HCT116 (cell line): ENCODE results near the gene EFNB2. TPM values are rescaled to one million over a fixed set of nuclear protein-coding genes. Genes with fewer than 3 reads are reported as not detected.

Experiments used
- ATAC-seq: fragments of 200-7000 bp; cut with Tn5 transposase; 2 replicates; pipeline ENCODE4 v1.9.1; 2020; ENCODE audit warnings: mild to moderate bottlenecking, moderate library complexity
- BruUV-seq: library from RNA; stranded (reverse); fragments of 400-500 nt; replicated peaks from 2 replicates; lab custom pipeline; 2021; lab: Mats Ljungman, UMichigan
- CTCF ChIA-PET: fragments of 300-600 bp; sonication (Branson Sonifier 250); formaldehyde crosslinking; loops from one replicate; lab custom pipeline; 2021; ENCODE audit warnings: antibody characterized with exemption; lab: Charles Lee
- POLR2A ChIA-PET: fragments of 300-600, 350-600 bp; sonication (Branson Sonifier 250); formaldehyde crosslinking; loops from one replicate; lab custom pipeline; 2021; ENCODE audit warnings: antibody characterized with exemption; lab: Charles Lee
- RAD21 ChIA-PET, 2 experiments: fragments of 300-600 bp; sonication (Branson Sonifier 250); formaldehyde crosslinking; loops; one replicate each; lab custom pipeline; 2023; ENCODE audit warnings: low total read pairs in 2 of 2; ENCODE audit not compliant: uncharacterized antibody in 2 of 2, unreplicated experiment in 2 of 2, low non-redundant PET in 1 of 2; lab: Charles Lee
- DNase-seq: peaks from one replicate; pipeline ENCODE4 v3.0.0-alpha.2; 2010; ENCODE audit warnings: low read depth, low spot score
- H2AFZ ChIP-seq: fragments of 200-600 bp; shearing (Covaris generic), sonication (generic); 2 replicates; pipeline ENCODE4 v1.6.1; 2017; ENCODE audit warnings: low read depth, mixed run types, mixed read lengths, antibody characterized with exemption, low read length; ENCODE audit not compliant: poor library complexity, severe bottlenecking
- H3K27ac ChIP-seq: 2 replicates; pipeline ENCODE4 v1.5.1; 2012; ENCODE audit warnings: low read depth, low read length
- H3K27me3 ChIP-seq: fragments of 200-600 bp; sonication (generic); 2 replicates; pipeline ENCODE4 v1.6.1; 2016; ENCODE audit warnings: mixed run types, low read length, mixed read lengths; ENCODE audit not compliant: insufficient read depth
- H3K36me3 ChIP-seq, 2 experiments: fragments of 200-500 bp in 1 of 2; fragments of 200-600 bp in 1 of 2; sonication (Bioruptor generic) in 1 of 2; sonication (generic) in 1 of 2; 2 replicates each; pipeline versions ENCODE4 v1.5.1 to v1.6.1; 2014 to 2016; ENCODE audit warnings: low read length in 2 of 2, inconsistent platforms in 1 of 2, mixed read lengths in 1 of 2, mixed run types in 1 of 2; ENCODE audit not compliant: insufficient read depth in 2 of 2, control insufficient read depth in 1 of 2
- H3K4me1 ChIP-seq, 2 experiments: fragments of 200-600 bp in 1 of 2; sonication (generic) in 1 of 2; 2 replicates each; pipeline versions ENCODE4 v1.5.1 to v1.6.1; 2012 to 2017; ENCODE audit warnings: low read length in 2 of 2, inconsistent platforms in 1 of 2, mild to moderate bottlenecking in 1 of 2, mixed read lengths in 1 of 2, mixed run types in 1 of 2, moderate library complexity in 1 of 2; ENCODE audit not compliant: insufficient read depth in 2 of 2, control insufficient read depth in 1 of 2
- H3K4me2 ChIP-seq: fragments of 200-600 bp; sonication (generic); 2 replicates; pipeline ENCODE4 v1.6.1; 2017; ENCODE audit warnings: mixed run types, low read length, mixed read lengths
- H3K4me3 ChIP-seq, 2 experiments: fragments of 200-600 bp in 1 of 2; sonication (generic) in 1 of 2; replicated peaks in 1 of 2; 2 replicates each; pipeline ENCODE4 v1.5.1; 2011 to 2016; ENCODE audit warnings: low read length in 2 of 2, control low read depth in 1 of 2, low read depth in 1 of 2, mild to moderate bottlenecking in 1 of 2, mixed read lengths in 1 of 2, mixed run types in 1 of 2
- H3K79me2 ChIP-seq: fragments of 200-600 bp; sonication (generic); 2 replicates; pipeline ENCODE4 v1.6.1; 2017; ENCODE audit warnings: mild to moderate bottlenecking, mixed run types, low read length, moderate library complexity, mixed read lengths; ENCODE audit not compliant: insufficient read depth
- H3K9ac ChIP-seq: fragments of 200-600 bp; sonication (generic); 2 replicates; pipeline ENCODE4 v1.6.1; 2016; ENCODE audit warnings: low read length, mixed read lengths
- H3K9me2 ChIP-seq: fragments of 200-600 bp; sonication (generic), shearing (Covaris generic); 2 replicates; pipeline ENCODE4 v1.6.1; 2017; ENCODE audit warnings: mixed run types, mild to moderate bottlenecking, moderate library complexity; ENCODE audit not compliant: insufficient read depth
- H3K9me3 ChIP-seq, 2 experiments: fragments of 200-500 bp in 1 of 2; fragments of 200-600 bp in 1 of 2; sonication (Bioruptor generic) in 1 of 2; sonication (generic) in 1 of 2; 2 replicates each; pipeline ENCODE4 v1.6.1; 2014 to 2017; ENCODE audit warnings: low read length in 2 of 2, mixed read lengths in 2 of 2, inconsistent platforms in 1 of 2, low read depth in 1 of 2, mild to moderate bottlenecking in 1 of 2, mixed run types in 1 of 2, moderate library complexity in 1 of 2; ENCODE audit not compliant: control insufficient read depth in 1 of 2, insufficient read depth in 1 of 2
- H4K20me1 ChIP-seq: fragments of 200-600 bp; sonication (generic), shearing (Covaris generic); 2 replicates; pipeline ENCODE4 v1.6.1; 2017; ENCODE audit warnings: mixed run types, mild to moderate bottlenecking, moderate library complexity; ENCODE audit not compliant: insufficient read depth
- CBX3 ChIP-seq: IDR thresholded peaks from 2 replicates; pipeline ENCODE4 v1.6.1; 2012; ENCODE audit warnings: low read depth
- CTCF ChIP-seq, 3 experiments: fragments of 200-600 bp in 1 of 3; sonication (generic) in 1 of 3; IDR thresholded peaks in 2 of 3; conservative IDR thresholded peaks in 1 of 3; 2 replicates each; pipeline ENCODE4 v1.5.1; 2012 to 2017; ENCODE audit warnings: low read depth in 2 of 3, low read length in 2 of 3, antibody characterized with exemption in 1 of 3, borderline replicate concordance in 1 of 3, control low read depth in 1 of 3, mild to moderate bottlenecking in 1 of 3, mixed read lengths in 1 of 3, mixed run types in 1 of 3, moderate library complexity in 1 of 3; ENCODE audit not compliant: insufficient read depth in 1 of 3
- EGR1 ChIP-seq: IDR thresholded peaks from 2 replicates; pipeline ENCODE4 v1.6.1; 2012; ENCODE audit warnings: low read depth
- EZH2 ChIP-seq: fragments of 200-600 bp; sonication (generic); IDR thresholded peaks from 2 replicates; pipeline ENCODE4 v1.6.1; 2017; ENCODE audit warnings: antibody characterized with exemption, mixed run types
- EZH2phosphoT487 ChIP-seq: fragments of 200-600 bp; IDR thresholded peaks from 2 replicates; pipeline ENCODE4 v1.6.1; 2018; ENCODE audit warnings: antibody characterized with exemption, borderline replicate concordance
- MAX ChIP-seq: IDR thresholded peaks from 2 replicates; pipeline ENCODE4 v1.6.1; 2012
- RAD21 ChIP-seq: IDR thresholded peaks from 2 replicates; pipeline ENCODE4 v1.6.1; 2012; ENCODE audit warnings: low read depth, mild to moderate bottlenecking
- REST ChIP-seq: IDR thresholded peaks from 2 replicates; pipeline ENCODE4 v1.6.1; 2012; ENCODE audit warnings: low read depth
- SIN3A ChIP-seq: IDR thresholded peaks from 2 replicates; pipeline ENCODE4 v1.6.1; 2012; ENCODE audit warnings: low read depth
- SP1 ChIP-seq: IDR thresholded peaks from 2 replicates; pipeline ENCODE4 v1.6.1; 2012; ENCODE audit warnings: low read depth
- SRF ChIP-seq: IDR thresholded peaks from 2 replicates; pipeline ENCODE4 v1.6.1; 2012; ENCODE audit warnings: low read depth
- TCF7L2 ChIP-seq: IDR thresholded peaks from 2 replicates; pipeline ENCODE4 v1.7.0; 2011; ENCODE audit warnings: borderline replicate concordance, inconsistent platforms; ENCODE audit not compliant: insufficient read depth, insufficient read length; ENCODE audit errors: extremely low read depth
- YY1 ChIP-seq: IDR thresholded peaks from 2 replicates; pipeline ENCODE4 v1.6.1; 2011; ENCODE audit warnings: low read length, low read depth, moderate library complexity, mild to moderate bottlenecking; ENCODE audit not compliant: insufficient replicate concordance; ENCODE audit errors: extremely low read depth
- ZBTB33 ChIP-seq: IDR thresholded peaks from 2 replicates; pipeline ENCODE4 v1.6.1; 2011; ENCODE audit warnings: mild to moderate bottlenecking, low read length, moderate library complexity; ENCODE audit not compliant: insufficient replicate concordance; ENCODE audit errors: extremely low read depth
- ZFX ChIP-seq: fragments of 450-650 bp; IDR thresholded peaks from 2 replicates; pipeline ENCODE4 v1.6.1; 2017
- ZNF274 ChIP-seq: fragments of 200-500 bp; sonication (Bioruptor generic); IDR thresholded peaks from 2 replicates; pipeline ENCODE4 v1.6.1; 2014; ENCODE audit warnings: mild to moderate bottlenecking, low read depth, low read length, inconsistent platforms
- intact Hi-C: fragments of 100-400 bp; cut with micrococcal nuclease; formaldehyde crosslinking; loops from 2 replicates; pipeline ENCODE4 v1.10.0; 2022
- total RNA-seq: library from RNA; stranded (reverse); gene quantifications from one replicate; pipeline ENCODE4 v1.2.1, GENCODE V29; 2021; ENCODE audit not compliant: unreplicated experiment

EFNB2 gene
- total RNA-seq, 1 experiment from 2014 or later = 30.9 TPM

GRCh38 chr13:106522112-106522705 lies 13.3 kb downstream of the EFNB2 start:
- Histone ChIP-seq H3K79me2 (peaks cover 100% of the 10 kb centered on the region), H4K20me1 (peaks cover 12% of the 10 kb centered on the region; the same call in 1 of the 2 replicates), H3K9me3 (no peaks in the 10 kb centered on the region), H3K27ac (no peak overlapping the region), H2AFZ (no peak overlapping the region), H3K4me1 (peaks cover 13 to 24% of the 10 kb centered on the region in 2 experiments), H3K27me3 (no peaks in the 10 kb centered on the region), H3K9ac (no peak overlapping the region), H3K4me2 (no peak overlapping the region), H3K9me2 (no peaks in the 10 kb centered on the region), H3K36me3 (no peaks in the 10 kb centered on the region; a peak in 1 of 4 replicates), H3K4me3 (no peak overlapping the region)
- DNase-seq (no peak), ATAC-seq (no peak)
- BruUV-seq = no TSS peak
- ChIA-PET CTCF (no interaction called here), POLR2A (no interaction called here), RAD21 (no interaction called here)
- TF ChIP-seq EZH2phosphoT487 (no peak), EGR1 (no peak), YY1 (no peak), EZH2 (no peak), SIN3A (no peak), RAD21 (no peak), MAX (no peak), ZNF274 (no peak), TCF7L2 (no peak), CBX3 (no peak), SP1 (no peak), CTCF (IDR thresholded peaks at IDR 0.05 in 2 of 3, conservative IDR thresholded peaks at IDR 0.05 in 1 of 3; ENCODE audit: borderline replicate concordance in 1 of 3, insufficient read depth in 1 of 3, low read depth in 2 of 3, low read length in 2 of 3) (no peak), SRF (no peak), ZFX (no peak), ZBTB33 (no peak), REST (no peak)
- intact Hi-C loops = no loop called here
